Stomach (tissue), 4 donors: ENCODE measurements around the gene FRMPD2.
"Not testable (repeated sequence)": the region's sequence is repeated elsewhere in the genome, so short reads cannot be mapped to it uniquely, and the experiment has no call there.

Experiments
- CTCF ChIP-seq, 7 experiments: fragments of 450-650 bp in 4 of 7; fragments of 200-600 bp in 3 of 7; sonication (generic) in 3 of 7; IDR thresholded peaks; one replicate each; pipeline ENCODE4 v1.5.1; 2016 to 2019; ENCODE audit warnings: antibody characterized with exemption in 7 of 7, control low read depth in 2 of 7, mild to moderate bottlenecking in 1 of 7
- POLR2A ChIP-seq, 4 donors: fragments of 450-650 bp; IDR thresholded peaks; one replicate each; pipeline ENCODE4 v1.6.1; 2016; ENCODE audit warnings: antibody characterized with exemption in 4 of 4, control low read depth in 2 of 4, mild to moderate bottlenecking in 1 of 4, moderate library complexity in 1 of 4

GRCh38 chr10:48281697-48282096 is 7.2 kb upstream of the FRMPD2 start:
- TF ChIP-seq POLR2A, CTCF (IDR thresholded peaks at IDR 0.05): not testable (repeated sequence)
